ENCODE measurements around the gene ING4.

Gene ING4

GRCh38 chr12:6632026-6632983, 30.6 kb downstream of the ING4 start:
- DNase-seq = no peak

- no peak for DNase-seq
Observed at GRCh38 chr12:6631549-6631961, 31.4 kb downstream of the ING4 start.

- DNase-seq = no peak
Observed at GRCh38 chr12:6630736-6631135, 32.2 kb downstream of the ING4 start.

GRCh38 chr12:6627616-6628015, 35.3 kb downstream of the ING4 start:
- DNase-seq = peak; percentile 41

DNA sequence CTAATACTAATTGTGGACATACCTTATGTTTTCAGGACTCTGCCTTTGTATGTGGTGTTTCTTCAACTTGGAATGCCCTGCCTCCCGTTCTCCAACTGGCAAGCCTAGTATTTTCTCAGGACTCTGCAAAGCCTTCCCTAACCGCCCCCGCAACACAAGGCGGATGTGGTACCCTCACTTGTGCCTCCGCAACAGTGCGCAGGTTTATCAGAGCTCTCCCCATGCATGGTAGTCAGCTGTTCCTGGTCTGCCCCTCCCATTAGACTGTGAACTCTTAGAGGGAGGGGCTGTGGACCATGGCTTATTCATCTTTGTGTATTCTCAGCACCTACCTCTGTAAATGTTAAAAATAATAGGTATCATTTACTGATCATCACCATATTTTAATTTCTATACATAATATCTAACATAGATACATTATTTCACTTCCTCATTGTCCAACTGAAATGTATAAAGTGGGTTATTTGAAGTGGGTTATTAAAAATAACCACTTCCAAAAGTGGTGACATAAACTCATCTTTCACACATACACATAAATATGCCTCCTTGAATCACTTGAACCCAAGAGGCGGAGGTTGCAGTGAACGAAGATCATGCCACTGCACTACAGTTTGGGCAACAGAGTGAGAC, 36.1 kb downstream of the ING4 start:
- DNase-seq = no peak

GRCh38 chr12:6620885-6621274, 42.0 kb downstream of the ING4 start:
- DNase-seq = no peak

DNA sequence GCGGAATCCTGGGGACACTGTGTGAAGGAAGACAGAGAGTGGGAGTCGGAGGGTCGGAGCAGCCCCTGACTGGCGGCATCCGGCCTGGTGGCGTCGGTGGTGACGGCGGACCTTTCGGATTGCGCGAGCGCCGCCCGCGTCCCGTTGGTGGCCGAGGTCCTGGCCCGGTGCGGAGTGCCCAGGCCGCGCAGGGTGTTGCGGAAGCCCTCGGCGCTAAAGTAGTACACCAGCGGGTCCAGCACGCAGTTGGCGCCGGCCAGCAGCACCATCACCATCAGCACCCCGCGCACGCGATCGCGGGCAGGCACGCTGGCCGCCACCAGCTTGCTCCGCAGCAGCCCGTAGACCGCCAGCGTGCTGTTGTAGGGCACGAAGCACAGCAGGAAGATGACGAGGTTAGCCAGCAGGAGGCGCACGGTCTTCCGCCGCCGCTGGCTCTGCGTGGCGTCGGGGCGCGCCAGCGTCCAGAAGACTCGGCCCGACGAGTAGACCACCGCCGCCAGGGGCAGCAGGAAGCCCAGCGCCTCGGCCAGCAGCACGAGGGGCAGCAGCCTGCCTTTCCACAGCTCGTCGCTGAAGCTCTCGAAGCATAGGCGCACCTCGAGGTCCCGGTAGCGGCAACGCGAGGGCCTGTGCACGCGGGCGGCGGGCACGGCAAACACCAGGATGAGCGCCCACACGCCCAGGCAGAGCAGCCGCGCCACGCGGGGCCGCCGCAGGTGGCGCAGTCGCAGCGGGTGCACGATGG, 42.6 kb downstream of the ING4 start:
- DNase-seq = peak; percentile 23

GRCh38 chr12:6618483-6619225, 44.3 kb downstream of the ING4 start:
- DNase-seq = no peak

- no peak for DNase-seq
Observed at GRCh38 chr12:6615802-6616201, 47.1 kb downstream of the ING4 start.

DNA sequence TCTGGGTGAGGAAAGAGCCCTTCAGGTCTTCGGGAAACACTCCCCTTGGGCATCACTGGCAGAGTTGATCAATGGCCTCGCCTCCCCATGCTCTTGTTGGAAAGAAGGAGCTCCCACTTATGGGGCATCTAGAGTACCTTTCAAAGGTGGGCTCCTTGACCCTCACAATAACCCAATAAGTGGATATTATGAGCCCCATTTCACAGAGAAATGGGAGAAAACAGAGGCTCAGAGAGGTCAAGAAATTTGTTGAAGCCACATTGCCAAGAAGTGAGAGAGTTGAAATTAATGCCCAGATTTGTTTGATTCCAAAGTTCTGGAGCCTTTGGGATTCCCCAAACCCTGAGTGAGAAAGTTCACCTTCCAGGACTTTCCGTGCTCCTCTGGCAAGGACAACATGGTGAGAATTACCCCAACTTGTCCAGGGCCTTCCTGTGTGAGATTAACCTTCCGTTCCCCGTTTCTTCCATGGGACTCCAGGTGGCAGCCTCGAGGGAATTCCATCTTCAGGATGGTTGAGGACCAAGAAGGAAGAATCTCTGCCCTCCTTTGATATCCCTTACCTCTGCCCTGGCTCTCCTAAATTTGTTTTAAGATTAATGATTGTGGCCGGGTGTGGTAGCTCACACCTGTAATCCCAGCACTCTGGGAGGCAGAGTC, 48.3 kb downstream of the ING4 start:
- no peak for DNase-seq

DNA sequence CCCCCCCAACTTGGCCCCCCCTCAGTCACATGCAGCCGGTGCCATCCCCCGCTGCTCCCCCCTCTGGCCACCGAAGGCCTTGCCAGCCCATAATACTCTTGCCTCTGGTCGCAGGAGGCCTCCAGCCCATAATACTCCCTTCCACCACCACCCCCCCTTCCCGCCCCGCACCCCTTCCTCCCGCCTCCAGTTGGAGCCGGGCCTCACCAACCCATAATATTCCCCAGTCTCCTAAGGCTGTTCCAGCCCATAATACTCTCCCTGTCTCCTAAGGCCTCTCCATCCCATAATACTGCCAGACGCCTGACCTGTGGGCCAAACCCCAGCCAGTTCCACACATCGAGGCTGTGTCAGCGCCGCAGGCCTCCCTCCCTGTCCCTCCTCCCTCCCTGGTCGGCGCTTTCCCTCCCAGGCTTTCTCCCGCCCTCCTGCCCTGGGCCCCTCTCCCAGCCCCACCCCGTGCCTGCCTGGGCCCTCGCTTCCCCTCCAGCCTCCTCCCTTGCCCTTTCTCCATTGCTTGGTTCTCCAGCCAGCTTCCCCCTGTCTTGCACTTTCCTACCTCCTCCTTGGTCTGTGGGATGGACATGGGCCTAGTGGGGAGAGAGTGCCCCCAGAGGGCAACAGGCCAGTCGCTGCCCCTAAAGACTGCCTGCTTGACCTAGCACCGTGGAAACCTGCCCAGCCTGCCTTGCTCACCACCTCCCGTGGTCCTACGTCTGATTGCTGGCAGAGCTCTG, 49.0 kb downstream of the ING4 start:
- DNase-seq = peak; percentile 12

GRCh38 chr12:6613015-6613775, 49.7 kb downstream of the ING4 start:
- DNase-seq = no peak

DNA sequence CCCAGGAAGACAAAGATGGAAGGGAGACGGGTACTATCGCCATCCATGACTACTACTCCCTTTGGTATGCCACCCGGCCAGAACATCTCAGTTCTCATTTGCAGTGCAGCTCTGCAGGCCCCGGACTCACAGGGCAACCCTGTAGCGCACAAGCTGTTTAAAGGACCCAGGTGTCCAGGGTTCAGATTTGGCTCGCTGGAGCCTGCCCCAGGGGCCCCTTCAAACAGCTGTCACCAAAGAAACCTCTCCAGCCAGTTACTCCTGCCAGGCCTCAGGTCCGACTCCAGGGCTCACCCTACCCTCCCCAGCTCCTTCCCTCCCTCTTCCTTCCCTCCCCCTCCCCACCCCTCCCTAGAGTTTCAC, 50.3 kb downstream of the ING4 start:
- DNase-seq = no peak

GRCh38 chr12:6612247-6612646, 50.7 kb downstream of the ING4 start:
- no peak for DNase-seq

GRCh38 chr12:6608592-6609281, 54.2 kb downstream of the ING4 start:
- DNase-seq = peak; percentile 21

- peak; percentile 71 for DNase-seq
Observed at GRCh38 chr12:6607751-6608591, 54.9 kb downstream of the ING4 start.

DNA sequence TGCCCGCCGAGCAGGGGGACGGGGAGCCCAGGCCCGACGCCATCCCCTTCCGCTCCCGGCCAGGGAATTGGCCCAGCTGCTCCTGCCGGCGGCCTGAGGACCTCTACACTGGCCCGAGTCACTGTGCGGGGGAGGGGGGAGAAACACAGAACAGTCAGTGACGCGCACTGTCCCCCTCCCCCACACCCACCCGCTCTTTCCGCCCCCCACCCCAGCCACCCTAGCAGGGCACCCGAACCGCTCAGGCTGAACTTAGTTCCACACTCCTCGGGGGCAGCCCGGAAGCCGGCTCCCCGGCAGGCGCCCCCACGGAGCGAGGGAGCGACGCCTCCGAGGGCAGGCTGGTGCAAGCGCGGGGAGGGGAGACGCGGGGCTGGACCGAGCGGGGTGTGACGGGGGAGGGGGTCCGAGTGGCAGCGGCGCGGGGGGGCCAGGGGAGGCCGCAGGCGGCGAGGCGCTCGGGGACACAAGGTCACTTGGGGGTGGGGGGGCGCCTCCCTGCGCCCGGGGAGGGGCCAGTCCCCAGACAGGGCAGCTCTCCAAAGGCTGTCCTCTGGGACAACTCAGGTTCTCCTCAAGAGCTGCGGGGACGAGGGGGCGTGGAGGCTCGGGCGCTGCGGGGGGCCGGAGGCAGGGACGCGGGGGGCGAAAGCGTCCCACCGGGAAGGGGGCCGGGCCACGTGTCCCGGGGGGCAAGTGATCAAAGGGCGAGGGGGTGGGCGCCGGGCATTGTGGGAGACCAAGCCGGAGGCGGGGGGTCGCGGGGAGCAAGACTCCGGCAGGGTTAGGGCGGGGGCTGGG, 56.4 kb downstream of the ING4 start:
- peak; percentile 69 for DNase-seq
